Ovary (tissue), 3 donors: ENCODE results near the gene TBC1D1.

Experiments
- CTCF ChIP-seq, 3 donors: fragments of 450-650 bp in 2 of 3; fragments of 200-600 bp in 1 of 3; IDR thresholded peaks; one replicate each; pipeline versions ENCODE4 v1.5.1 to v1.8.0; 2016 to 2022; ENCODE audit warnings: antibody characterized with exemption in 3 of 3, mild to moderate bottlenecking in 1 of 3
- POLR2A ChIP-seq: fragments of 450-650 bp; IDR thresholded peaks from one replicate; pipeline ENCODE4 v1.6.1; 2017; ENCODE audit warnings: antibody characterized with exemption, mild to moderate bottlenecking, moderate library complexity
- donor health status: DM: no; HTN: no; CAD: no.

- no peak for TF ChIP-seq CTCF (IDR thresholded peaks at IDR 0.05)
- TF ChIP-seq POLR2A, result no peak
Measured at GRCh38 chr4:37978248-37978924, 87.5 kb downstream of the TBC1D1 start.
